ENCODE data around the gene ARHGEF17.

ARHGEF17 gene

GRCh38 chr11:73316422-73316821, 8.3 kb downstream of the ARHGEF17 start:
- DNase-seq, result no peak

GRCh38 chr11:73317373-73317772, 9.3 kb downstream of the ARHGEF17 start:
- DNase-seq, result no peak

- no peak for DNase-seq
These were observed 9.7 kb downstream of the ARHGEF17 start for GRCh38 chr11:73317803-73318202.

GRCh38 chr11:73318501-73319011, 10.5 kb downstream of the ARHGEF17 start:
- no peak for DNase-seq

- DNase-seq, result no peak
These were observed 12.9 kb downstream of the ARHGEF17 start for GRCh38 chr11:73320763-73321603.

GRCh38 chr11:73321604-73322381, 13.7 kb downstream of the ARHGEF17 start:
- no peak for DNase-seq

- no peak for DNase-seq
These were observed 14.6 kb downstream of the ARHGEF17 start for GRCh38 chr11:73322382-73323306.

- no peak for DNase-seq
These were observed 15.4 kb downstream of the ARHGEF17 start for GRCh38 chr11:73323464-73323863.

- no peak for DNase-seq
These were observed 16.0 kb downstream of the ARHGEF17 start for GRCh38 chr11:73324116-73324515.

GRCh38 chr11:73324665-73325035, 16.6 kb downstream of the ARHGEF17 start:
- DNase-seq, result no peak

- no peak for DNase-seq
These were observed 17.2 kb downstream of the ARHGEF17 start for GRCh38 chr11:73325036-73325981.

- peak; percentile 74 for DNase-seq
These were observed 19.1 kb downstream of the ARHGEF17 start for GRCh38 chr11:73326929-73327811.

GRCh38 chr11:73327812-73328364, 19.8 kb downstream of the ARHGEF17 start:
- no peak for DNase-seq

GRCh38 chr11:73330569-73331093, 22.6 kb downstream of the ARHGEF17 start:
- DNase-seq, result no peak

- DNase-seq, result no peak
These were observed 23.3 kb downstream of the ARHGEF17 start for GRCh38 chr11:73331138-73331916.

GRCh38 chr11:73333173-73333572, 25.1 kb downstream of the ARHGEF17 start:
- no peak for DNase-seq

GRCh38 chr11:73333640-73334383, 25.7 kb downstream of the ARHGEF17 start:
- no peak for DNase-seq
